ENCODE data around the gene NELFCD.
"Not testable (repeated sequence)": the region's sequence is repeated elsewhere in the genome, so short reads cannot be mapped to it uniquely, and the experiment has no call there.

Gene NELFCD

GRCh38 chr20:58959652-58960051, 21.4 kb upstream of the NELFCD start:
- H3K9ac ChIP-seq (ENCODE audit: low read length) = no peak overlapping the region
- H3K27me3 ChIP-seq (ENCODE audit: control insufficient read depth, insufficient read depth, low read length) = no peaks in the 10 kb centered on the region
- no peaks in the 10 kb centered on the region for H3K36me3 ChIP-seq (ENCODE audit: control insufficient read depth, insufficient read depth, low read length)
- H3K4me1 ChIP-seq (ENCODE audit: control insufficient read depth, insufficient read depth, low read length) = no peaks in the 10 kb centered on the region
- H3K4me3 ChIP-seq (ENCODE audit: low read length) = no peak overlapping the region
- no peak overlapping the region for H3K27ac ChIP-seq (ENCODE audit: low read depth, low read length)

GRCh38 chr20:58963060-58963584, 17.9 kb upstream of the NELFCD start:
- H3K4me1 ChIP-seq (ENCODE audit: control insufficient read depth, insufficient read depth, low read length) = no peaks in the 10 kb centered on the region
- H3K9ac ChIP-seq (ENCODE audit: low read length) = no peak overlapping the region
- no peaks in the 10 kb centered on the region for H3K27me3 ChIP-seq (ENCODE audit: control insufficient read depth, insufficient read depth, low read length)
- no peaks in the 10 kb centered on the region for H3K36me3 ChIP-seq (ENCODE audit: control insufficient read depth, insufficient read depth, low read length)
- H3K27ac ChIP-seq (ENCODE audit: low read depth, low read length) = peak overlapping the region; percentile 51
- no peak overlapping the region for H3K4me3 ChIP-seq (ENCODE audit: low read length)

GRCh38 chr20:58963922-58964321, 17.1 kb upstream of the NELFCD start:
- H3K9ac ChIP-seq (ENCODE audit: low read length); H3K4me3 ChIP-seq (ENCODE audit: low read length); H3K27me3 ChIP-seq (ENCODE audit: control insufficient read depth, insufficient read depth, low read length); H3K27ac ChIP-seq (ENCODE audit: low read depth, low read length); H3K4me1 ChIP-seq (ENCODE audit: control insufficient read depth, insufficient read depth, low read length); H3K36me3 ChIP-seq (ENCODE audit: control insufficient read depth, insufficient read depth, low read length): not testable (repeated sequence)

GRCh38 chr20:58965270-58966064, 15.6 kb upstream of the NELFCD start:
- Histone ChIP-seq H3K36me3 (ENCODE audit: control insufficient read depth, insufficient read depth, low read length) (no peaks in the 10 kb centered on the region), H3K4me1 (ENCODE audit: control insufficient read depth, insufficient read depth, low read length) (no peaks in the 10 kb centered on the region), H3K4me3 (ENCODE audit: low read length) (no peak overlapping the region), H3K9ac (ENCODE audit: low read length) (no peak overlapping the region), H3K27me3 (ENCODE audit: control insufficient read depth, insufficient read depth, low read length) (no peaks in the 10 kb centered on the region), H3K27ac (ENCODE audit: low read depth, low read length) (no peak overlapping the region)

GRCh38 chr20:58967652-58968429, 13.2 kb upstream of the NELFCD start:
- H3K27me3 ChIP-seq (ENCODE audit: control insufficient read depth, insufficient read depth, low read length) = no peaks in the 10 kb centered on the region

GRCh38 chr20:58969439-58969838, 11.6 kb upstream of the NELFCD start:
- Histone ChIP-seq H3K27ac (ENCODE audit: low read depth, low read length) (no peak overlapping the region), H3K27me3 (ENCODE audit: control insufficient read depth, insufficient read depth, low read length) (no peaks in the 10 kb centered on the region), H3K36me3 (ENCODE audit: control insufficient read depth, insufficient read depth, low read length) (no peaks in the 10 kb centered on the region), H3K4me1 (ENCODE audit: control insufficient read depth, insufficient read depth, low read length) (no peaks in the 10 kb centered on the region), H3K4me3 (ENCODE audit: low read length) (no peak overlapping the region), H3K9ac (ENCODE audit: low read length) (no peak overlapping the region)

More at GRCh38 chr20:58967652-58968429, 13.2 kb upstream of the NELFCD start:
- H3K4me1 ChIP-seq (ENCODE audit: control insufficient read depth, insufficient read depth, low read length) = no peaks in the 10 kb centered on the region
- no peak overlapping the region for H3K4me3 ChIP-seq (ENCODE audit: low read length)
- H3K9ac ChIP-seq (ENCODE audit: low read length) = no peak overlapping the region
- H3K27ac ChIP-seq (ENCODE audit: low read depth, low read length) = no peak overlapping the region
- H3K36me3 ChIP-seq (ENCODE audit: control insufficient read depth, insufficient read depth, low read length) = no peaks in the 10 kb centered on the region

GRCh38 chr20:58970146-58970545, 10.9 kb upstream of the NELFCD start:
- Histone ChIP-seq H3K9ac (ENCODE audit: low read length) (no peak overlapping the region), H3K27ac (ENCODE audit: low read depth, low read length) (no peak overlapping the region), H3K4me3 (ENCODE audit: low read length) (no peak overlapping the region), H3K27me3 (ENCODE audit: control insufficient read depth, insufficient read depth, low read length) (no peaks in the 10 kb centered on the region), H3K36me3 (ENCODE audit: control insufficient read depth, insufficient read depth, low read length) (no peaks in the 10 kb centered on the region), H3K4me1 (ENCODE audit: control insufficient read depth, insufficient read depth, low read length) (no peaks in the 10 kb centered on the region)

- Histone ChIP-seq H3K4me1 (ENCODE audit: control insufficient read depth, insufficient read depth, low read length) (no peaks in the 10 kb centered on the region), H3K27ac (ENCODE audit: low read depth, low read length) (no peak overlapping the region), H3K27me3 (ENCODE audit: control insufficient read depth, insufficient read depth, low read length) (no peaks in the 10 kb centered on the region), H3K9ac (ENCODE audit: low read length) (no peak overlapping the region), H3K36me3 (ENCODE audit: control insufficient read depth, insufficient read depth, low read length) (no peaks in the 10 kb centered on the region), H3K4me3 (ENCODE audit: low read length) (no peak overlapping the region)
Measured at GRCh38 chr20:58971429-58971828, 9.6 kb upstream of the NELFCD start.

GRCh38 chr20:58973179-58973578, 7.9 kb upstream of the NELFCD start:
- Histone ChIP-seq H3K4me1 (ENCODE audit: control insufficient read depth, insufficient read depth, low read length) (no peaks in the 10 kb centered on the region), H3K27me3 (ENCODE audit: control insufficient read depth, insufficient read depth, low read length) (no peaks in the 10 kb centered on the region), H3K36me3 (ENCODE audit: control insufficient read depth, insufficient read depth, low read length) (no peaks in the 10 kb centered on the region)

GRCh38 chr20:58973866-58974265, 7.2 kb upstream of the NELFCD start:
- Histone ChIP-seq H3K27me3 (ENCODE audit: control insufficient read depth, insufficient read depth, low read length) (no peaks in the 10 kb centered on the region), H3K36me3 (ENCODE audit: control insufficient read depth, insufficient read depth, low read length) (no peaks in the 10 kb centered on the region), H3K9ac (ENCODE audit: low read length) (no peak overlapping the region), H3K4me3 (ENCODE audit: low read length) (no peak overlapping the region), H3K27ac (ENCODE audit: low read depth, low read length) (no peak overlapping the region), H3K4me1 (ENCODE audit: control insufficient read depth, insufficient read depth, low read length) (no peaks in the 10 kb centered on the region)

More at GRCh38 chr20:58973179-58973578, 7.9 kb upstream of the NELFCD start:
- Histone ChIP-seq H3K27ac (ENCODE audit: low read depth, low read length) (no peak overlapping the region), H3K9ac (ENCODE audit: low read length) (no peak overlapping the region), H3K4me3 (ENCODE audit: low read length) (no peak overlapping the region)

GRCh38 chr20:58975353-58975752, 5.7 kb upstream of the NELFCD start:
- Histone ChIP-seq H3K9ac (ENCODE audit: low read length) (no peak overlapping the region), H3K4me1 (ENCODE audit: control insufficient read depth, insufficient read depth, low read length) (no peaks in the 10 kb centered on the region), H3K27ac (ENCODE audit: low read depth, low read length) (no peak overlapping the region), H3K36me3 (ENCODE audit: control insufficient read depth, insufficient read depth, low read length) (no peaks in the 10 kb centered on the region), H3K4me3 (ENCODE audit: low read length) (no peak overlapping the region), H3K27me3 (ENCODE audit: control insufficient read depth, insufficient read depth, low read length) (no peaks in the 10 kb centered on the region)

- Histone ChIP-seq H3K4me1 (ENCODE audit: control insufficient read depth, insufficient read depth, low read length) (no peaks in the 10 kb centered on the region), H3K9ac (ENCODE audit: low read length) (no peak overlapping the region), H3K27ac (ENCODE audit: low read depth, low read length) (no peak overlapping the region), H3K36me3 (ENCODE audit: control insufficient read depth, insufficient read depth, low read length) (no peaks in the 10 kb centered on the region), H3K4me3 (ENCODE audit: low read length) (no peak overlapping the region), H3K27me3 (ENCODE audit: control insufficient read depth, insufficient read depth, low read length) (no peaks in the 10 kb centered on the region)
Measured at GRCh38 chr20:58976061-58976730, 4.9 kb upstream of the NELFCD start.
